Measurements from ENCODE around the gene PRKG1.
"Not testable (repeated sequence)": the region's sequence is repeated elsewhere in the genome, so short reads cannot be mapped to it uniquely, and the experiment has no call there.

The PRKG1 gene

DNA sequence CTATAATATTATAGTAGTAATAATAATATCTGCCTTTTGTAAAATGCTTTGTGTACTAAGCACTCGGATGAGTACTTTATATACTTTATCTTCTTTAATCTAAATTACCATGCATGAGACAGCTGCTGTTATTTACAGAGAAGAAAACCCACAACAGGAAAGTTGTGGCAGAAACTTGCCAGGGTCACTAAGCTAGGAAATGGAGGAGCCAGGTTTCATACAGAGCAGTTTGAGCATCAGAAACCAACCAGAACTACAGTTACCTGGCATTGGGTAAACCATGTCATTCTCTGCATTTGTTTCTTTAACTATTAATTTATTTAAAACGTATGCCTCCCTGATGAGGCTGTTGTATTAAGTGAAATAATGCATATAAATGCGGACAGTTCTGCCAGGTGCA, 495.2 kb downstream of the PRKG1 start:
- H3K27ac ChIP-seq (ENCODE audit: low read depth, low read length) = no peak overlapping the region
- H3K9ac ChIP-seq (ENCODE audit: low read depth, low read length) = no peak overlapping the region
- 100% methylated on average over 2 of the region's 3 CpGs for WGBS
- H3K27me3 ChIP-seq (ENCODE audit: insufficient read depth, low read length) = no peaks in the 10 kb centered on the region
- H3K4me3 ChIP-seq (ENCODE audit: low read length) = no peak overlapping the region
- no peaks in the 10 kb centered on the region for H3K36me3 ChIP-seq (ENCODE audit: insufficient read depth, low read length)
- H3K4me1 ChIP-seq (ENCODE audit: insufficient read depth, low read length) = peaks cover 43% of the 10 kb centered on the region
- H3K9me3 ChIP-seq (ENCODE audit: insufficient read depth, low read depth, low read length) = no peaks in the 10 kb centered on the region

DNA sequence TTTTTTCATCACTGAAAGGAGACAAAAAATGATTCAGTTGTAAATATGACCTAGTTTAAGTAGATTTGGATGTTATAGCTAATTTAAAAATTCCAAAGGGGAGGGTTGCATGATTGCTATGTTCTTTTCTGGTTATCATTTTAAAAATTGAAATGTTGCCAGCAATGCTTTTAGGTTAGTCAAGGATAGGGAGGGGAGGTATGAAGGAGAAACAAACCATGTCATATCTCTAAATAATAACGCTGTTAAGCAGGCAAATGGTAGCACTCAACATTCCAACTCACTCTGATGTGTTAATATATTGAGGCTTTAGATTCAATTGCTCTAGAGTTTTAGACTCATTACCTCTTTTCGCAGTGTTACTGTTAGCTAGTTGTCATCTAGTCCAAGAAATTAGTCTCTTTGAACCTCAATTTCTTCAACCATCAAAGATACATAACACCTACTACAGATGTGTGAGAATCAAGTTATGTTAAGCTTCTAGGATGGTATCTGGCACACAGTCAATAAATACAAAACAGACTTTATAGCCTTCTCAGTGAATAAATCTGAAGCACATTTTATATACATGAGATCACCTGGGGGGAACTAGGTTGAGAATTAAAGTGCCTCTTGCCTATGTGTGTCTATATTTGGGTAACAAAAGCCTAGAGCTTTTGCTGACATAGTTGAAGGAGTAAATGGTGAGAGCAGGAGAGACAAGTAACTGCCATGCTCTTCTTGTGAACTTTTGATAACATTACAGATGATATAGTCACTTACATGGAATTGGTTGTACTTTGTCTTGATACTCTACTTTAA, 500.2 kb downstream of the PRKG1 start:
- Histone ChIP-seq H3K27ac (ENCODE audit: low read depth, low read length) (no peak overlapping the region), H3K4me1 (ENCODE audit: insufficient read depth, low read length) (peaks cover 26% of the 10 kb centered on the region), H3K27me3 (ENCODE audit: insufficient read depth, low read length) (no peaks in the 10 kb centered on the region), H3K9me3 (ENCODE audit: insufficient read depth, low read depth, low read length) (no peaks in the 10 kb centered on the region), H3K9ac (ENCODE audit: low read depth, low read length) (no peak overlapping the region), H3K4me3 (ENCODE audit: low read length) (no peak overlapping the region), H3K36me3 (ENCODE audit: insufficient read depth, low read length) (no peaks in the 10 kb centered on the region)
- WGBS = 80% methylated on average over 1 of the region's 2 CpGs

- H3K27me3 ChIP-seq (ENCODE audit: insufficient read depth, low read length); H3K9me3 ChIP-seq (ENCODE audit: insufficient read depth, low read depth, low read length); H3K4me1 ChIP-seq (ENCODE audit: insufficient read depth, low read length); H3K36me3 ChIP-seq (ENCODE audit: insufficient read depth, low read length); H3K9ac ChIP-seq (ENCODE audit: low read depth, low read length); H3K27ac ChIP-seq (ENCODE audit: low read depth, low read length); H3K4me3 ChIP-seq (ENCODE audit: low read length): not testable (repeated sequence)
- 94% methylated on average over 6 of the region's 6 CpGs for WGBS
Measured at GRCh38 chr10:51581196-51581595, 506.9 kb downstream of the PRKG1 start.

- no peaks in the 10 kb centered on the region for H3K27me3 ChIP-seq (ENCODE audit: insufficient read depth, low read length)
- H3K9me3 ChIP-seq (ENCODE audit: insufficient read depth, low read depth, low read length) = peaks cover 7% of the 10 kb centered on the region; the same call in 1 of the 2 replicates
- H3K4me1 ChIP-seq (ENCODE audit: insufficient read depth, low read length) = peaks cover 5% of the 10 kb centered on the region; the same call in 1 of the 2 replicates
- no peaks in the 10 kb centered on the region for H3K36me3 ChIP-seq (ENCODE audit: insufficient read depth, low read length)
- no peak overlapping the region for H3K9ac ChIP-seq (ENCODE audit: low read depth, low read length)
- no peak overlapping the region for H3K4me3 ChIP-seq (ENCODE audit: low read length)
- no peak overlapping the region for H3K27ac ChIP-seq (ENCODE audit: low read depth, low read length)
Measured at GRCh38 chr10:51583976-51584375, 509.7 kb downstream of the PRKG1 start.

DNA sequence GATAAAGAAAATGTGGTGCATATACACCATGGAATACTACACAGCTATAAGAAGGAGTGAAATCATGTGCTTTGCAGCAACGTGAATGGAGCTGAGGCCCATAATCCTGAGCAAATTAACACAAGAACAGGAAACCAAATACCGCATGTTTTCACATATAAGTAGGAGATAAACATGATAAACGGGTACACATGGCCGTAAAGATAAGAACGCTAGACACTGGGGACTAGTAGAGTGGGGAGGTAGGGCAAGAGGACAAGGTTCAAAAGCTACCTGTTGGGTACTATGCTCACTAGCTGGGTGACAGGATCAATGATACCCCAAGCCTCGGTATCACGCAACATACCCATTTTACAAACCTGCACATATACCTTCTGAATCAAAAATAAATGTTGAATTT, 511.5 kb downstream of the PRKG1 start:
- Histone ChIP-seq H3K36me3 (ENCODE audit: insufficient read depth, low read length) (no peaks in the 10 kb centered on the region), H3K4me3 (ENCODE audit: low read length) (no peak overlapping the region), H3K27ac (ENCODE audit: low read depth, low read length) (no peak overlapping the region), H3K9me3 (ENCODE audit: insufficient read depth, low read depth, low read length) (peaks cover 5% of the 10 kb centered on the region; the same call in 1 of the 2 replicates), H3K4me1 (ENCODE audit: insufficient read depth, low read length) (peaks cover 19% of the 10 kb centered on the region), H3K27me3 (ENCODE audit: insufficient read depth, low read length) (no peaks in the 10 kb centered on the region), H3K9ac (ENCODE audit: low read depth, low read length) (no peak overlapping the region)
- WGBS = 94% methylated on average over 5 of the region's 7 CpGs

GRCh38 chr10:51588984-51589383, 514.7 kb downstream of the PRKG1 start:
- H3K27ac ChIP-seq (ENCODE audit: low read depth, low read length) = no peak overlapping the region
- H3K9ac ChIP-seq (ENCODE audit: low read depth, low read length) = no peak overlapping the region
- H3K4me1 ChIP-seq (ENCODE audit: insufficient read depth, low read length) = peaks cover 29% of the 10 kb centered on the region
- no peak overlapping the region for H3K4me3 ChIP-seq (ENCODE audit: low read length)
- no peaks in the 10 kb centered on the region for H3K9me3 ChIP-seq (ENCODE audit: insufficient read depth, low read depth, low read length)
- WGBS = 84% methylated on average over 1 of the region's 1 CpG
- H3K27me3 ChIP-seq (ENCODE audit: insufficient read depth, low read length) = no peaks in the 10 kb centered on the region
- H3K36me3 ChIP-seq (ENCODE audit: insufficient read depth, low read length) = no peaks in the 10 kb centered on the region

DNA sequence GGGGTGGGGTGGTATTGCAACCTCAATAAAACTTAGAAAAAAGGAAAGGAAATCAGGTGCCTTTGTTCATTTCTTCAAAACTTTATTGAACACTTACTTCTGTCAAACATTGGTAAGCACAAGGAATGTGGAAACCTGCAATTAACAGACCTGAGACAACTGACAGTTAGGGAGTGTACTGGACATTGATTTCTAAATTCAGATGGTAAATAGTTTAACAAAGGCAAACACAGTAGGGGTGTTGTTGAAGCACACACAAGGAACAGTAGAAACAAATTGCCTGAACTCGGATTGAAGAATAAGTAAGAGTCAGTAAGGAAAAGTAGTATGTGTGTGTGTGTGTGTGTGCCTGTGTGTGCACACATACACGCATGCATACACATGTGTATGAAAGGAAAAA, 516.5 kb downstream of the PRKG1 start:
- H3K4me3 ChIP-seq (ENCODE audit: low read length) = no peak overlapping the region
- no peaks in the 10 kb centered on the region for H3K36me3 ChIP-seq (ENCODE audit: insufficient read depth, low read length)
- 69% methylated on average over 2 of the region's 2 CpGs for WGBS
- peaks cover 29% of the 10 kb centered on the region for H3K4me1 ChIP-seq (ENCODE audit: insufficient read depth, low read length)
- no peaks in the 10 kb centered on the region for H3K9me3 ChIP-seq (ENCODE audit: insufficient read depth, low read depth, low read length)
- no peak overlapping the region for H3K27ac ChIP-seq (ENCODE audit: low read depth, low read length)
- H3K27me3 ChIP-seq (ENCODE audit: insufficient read depth, low read length) = no peaks in the 10 kb centered on the region
- H3K9ac ChIP-seq (ENCODE audit: low read depth, low read length) = no peak overlapping the region

GRCh38 chr10:51596695-51597094, 522.4 kb downstream of the PRKG1 start:
- no peaks in the 10 kb centered on the region for H3K9me3 ChIP-seq (ENCODE audit: insufficient read depth, low read depth, low read length)
- H3K9ac ChIP-seq (ENCODE audit: low read depth, low read length) = no peak overlapping the region
- 83% methylated on average over 2 of the region's 3 CpGs for WGBS
- H3K27ac ChIP-seq (ENCODE audit: low read depth, low read length) = no peak overlapping the region
- no peak overlapping the region for H3K4me3 ChIP-seq (ENCODE audit: low read length)
- no peaks in the 10 kb centered on the region for H3K36me3 ChIP-seq (ENCODE audit: insufficient read depth, low read length)
- H3K27me3 ChIP-seq (ENCODE audit: insufficient read depth, low read length) = no peaks in the 10 kb centered on the region
- peaks cover 4% of the 10 kb centered on the region; the same call in 1 of the 2 replicates for H3K4me1 ChIP-seq (ENCODE audit: insufficient read depth, low read length)

DNA sequence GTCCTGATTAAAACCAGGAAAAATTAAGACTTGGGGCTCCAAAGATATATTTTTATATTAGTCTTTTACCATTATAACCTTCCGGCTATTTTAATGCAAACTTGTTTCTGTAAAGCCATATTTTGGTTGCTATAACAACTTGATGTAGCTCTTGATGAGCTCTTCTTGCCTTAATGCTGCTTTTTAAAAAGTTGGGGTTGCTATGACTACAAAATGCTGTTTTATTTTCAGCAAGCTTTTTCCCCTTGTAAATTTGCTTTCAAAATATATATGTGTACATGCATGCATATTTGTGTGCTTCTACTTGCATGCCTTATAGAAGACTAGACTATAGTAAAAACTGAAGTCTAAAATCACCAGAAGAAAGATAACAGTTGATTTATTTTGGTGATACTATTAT, 525.4 kb downstream of the PRKG1 start:
- no peak overlapping the region for H3K4me3 ChIP-seq (ENCODE audit: low read length)
- H3K27ac ChIP-seq (ENCODE audit: low read depth, low read length) = no peak overlapping the region
- H3K36me3 ChIP-seq (ENCODE audit: insufficient read depth, low read length) = no peaks in the 10 kb centered on the region
- no peaks in the 10 kb centered on the region for H3K9me3 ChIP-seq (ENCODE audit: insufficient read depth, low read depth, low read length)
- no peak overlapping the region for H3K9ac ChIP-seq (ENCODE audit: low read depth, low read length)
- H3K27me3 ChIP-seq (ENCODE audit: insufficient read depth, low read length) = no peaks in the 10 kb centered on the region
- no peaks in the 10 kb centered on the region for H3K4me1 ChIP-seq (ENCODE audit: insufficient read depth, low read length)
- 100% methylated on average over 1 of the region's 1 CpG for WGBS

DNA sequence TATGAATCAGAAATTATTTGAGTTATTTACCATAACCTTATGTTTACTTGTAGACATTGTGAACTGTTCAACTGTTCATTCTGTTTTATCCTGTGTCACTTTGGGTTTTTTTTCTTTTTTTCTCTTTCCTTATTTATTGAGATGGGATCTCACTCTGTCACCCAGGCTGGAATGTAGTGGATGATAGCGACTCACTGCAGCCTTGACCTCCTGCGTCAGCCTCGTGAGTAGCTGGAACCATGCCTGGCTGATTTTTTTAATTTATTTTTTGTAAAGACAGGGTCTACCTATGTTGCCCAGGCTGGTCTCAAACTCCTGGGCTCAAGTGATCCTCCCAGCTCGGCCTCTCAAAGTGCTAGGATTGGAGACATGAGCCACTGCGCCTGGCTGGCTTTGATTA, 528.0 kb downstream of the PRKG1 start:
- Histone ChIP-seq H3K27ac (ENCODE audit: low read depth, low read length) (no peak overlapping the region), H3K9ac (ENCODE audit: low read depth, low read length) (no peak overlapping the region), H3K9me3 (ENCODE audit: insufficient read depth, low read depth, low read length) (no peaks in the 10 kb centered on the region), H3K4me3 (ENCODE audit: low read length) (no peak overlapping the region), H3K27me3 (ENCODE audit: insufficient read depth, low read length) (no peaks in the 10 kb centered on the region), H3K36me3 (ENCODE audit: insufficient read depth, low read length) (no peaks in the 10 kb centered on the region), H3K4me1 (ENCODE audit: insufficient read depth, low read length) (no peaks in the 10 kb centered on the region; the same call in 1 of the 2 replicates)
- 91% methylated on average over 4 of the region's 5 CpGs for WGBS

DNA sequence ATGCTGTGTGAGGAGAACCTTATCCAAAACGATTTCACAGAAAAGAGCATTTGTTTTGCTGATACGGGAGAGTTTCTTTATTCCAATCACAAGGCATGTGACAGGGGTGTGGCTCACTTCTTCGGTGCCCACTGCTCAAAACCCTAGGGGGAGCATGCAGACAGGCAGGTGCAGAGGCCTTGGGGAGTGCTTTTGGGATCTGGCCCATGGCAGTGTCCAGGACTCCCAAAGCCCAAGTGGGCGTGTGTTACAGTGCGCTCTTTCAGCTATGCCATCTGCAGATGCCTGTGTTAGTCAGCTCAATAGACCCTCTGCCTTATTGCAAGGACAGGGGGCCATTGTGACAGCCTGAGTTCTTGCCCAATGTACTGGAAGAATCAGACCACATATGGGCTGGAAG, 530.3 kb downstream of the PRKG1 start:
- H3K4me3 ChIP-seq (ENCODE audit: low read length) = no peak overlapping the region
- no peaks in the 10 kb centered on the region for H3K27me3 ChIP-seq (ENCODE audit: insufficient read depth, low read length)
- 89% methylated on average over 5 of the region's 5 CpGs for WGBS
- no peaks in the 10 kb centered on the region for H3K9me3 ChIP-seq (ENCODE audit: insufficient read depth, low read depth, low read length)
- H3K4me1 ChIP-seq (ENCODE audit: insufficient read depth, low read length) = peaks cover 2% of the 10 kb centered on the region; the same call in 1 of the 2 replicates
- no peak overlapping the region for H3K9ac ChIP-seq (ENCODE audit: low read depth, low read length)
- H3K27ac ChIP-seq (ENCODE audit: low read depth, low read length) = no peak overlapping the region
- H3K36me3 ChIP-seq (ENCODE audit: insufficient read depth, low read length) = no peaks in the 10 kb centered on the region

Measured in HUES64 (cell line).